ENCODE data around the gene BARHL1. TPM values are rescaled to one million over a fixed set of nuclear protein-coding genes. Genes with fewer than 3 reads are reported as not detected.

BARHL1 gene
- total and polyA plus RNA-seq, 7 donors = not detected

- WGBS, 2 donors = 84 to 91% methylated on average over 8 of the region's 8 CpGs
- Histone ChIP-seq H3K36me3 (peaks cover 0 to 42% (median 11%) of the 10 kb centered on the region in 4 donors), H3K4me1 (peaks cover 0 to 22% (median 15%) of the 10 kb centered on the region in 4 donors), H3K4me3 (no peak overlapping the region), H3K27me3 (peaks cover 37 to 66% (median 50%) of the 10 kb centered on the region in 3 donors), H3K27ac (no peak overlapping the region), H3K9me3 (no peaks in the 10 kb centered on the region)
- intact Hi-C loops (cut with DNase I) = no loop called here
- TF ChIP-seq POLR2A (IDR thresholded peaks at IDR 0.05) = no peak
- TF ChIP-seq POLR2AphosphoS5 (IDR thresholded peaks at IDR 0.05) = no peak
- no peak for TF ChIP-seq CTCF (IDR thresholded peaks at IDR 0.05)
- no peak for TF ChIP-seq EP300 (IDR thresholded peaks at IDR 0.05)
- DNase-seq = no peak
Observed at GRCh38 chr9:132592451-132592850, 10.0 kb downstream of the BARHL1 start.

GRCh38 chr9:132594412-132594811 is 12.0 kb downstream of the BARHL1 start:
- Histone ChIP-seq H3K9me3 (no peaks in the 10 kb centered on the region), H3K4me1 (peaks cover 0 to 16% (median 14%) of the 10 kb centered on the region in 4 donors), H3K36me3 (peaks cover 0 to 52% (median 11%) of the 10 kb centered on the region in 4 donors), H3K4me3 (no peak overlapping the region), H3K27me3 (peaks cover 19 to 47% (median 31%) of the 10 kb centered on the region in 3 donors), H3K27ac (no peak overlapping the region)
- WGBS, 2 donors = 96% methylated on average over 13 of the region's 13 CpGs
- intact Hi-C loops (cut with DNase I) = no loop called here
- TF ChIP-seq CTCF (IDR thresholded peaks at IDR 0.05) (no peak), POLR2AphosphoS5 (IDR thresholded peaks at IDR 0.05) (no peak)
- DNase-seq = no peak

- WGBS, 2 donors = 88 to 90% methylated on average over 6 of the region's 6 CpGs
- DNase-seq = no peak
- H3K36me3 ChIP-seq = peaks cover 0 to 61% (median 11%) of the 10 kb centered on the region in 4 donors
- no peak overlapping the region for H3K4me3 ChIP-seq
- intact Hi-C loops (cut with DNase I) = no loop called here
- H3K4me1 ChIP-seq = peaks cover 0 to 7% (median 4%) of the 10 kb centered on the region in 4 donors
- H3K9me3 ChIP-seq = no peaks in the 10 kb centered on the region
- no peak for TF ChIP-seq POLR2A (IDR thresholded peaks at IDR 0.05)
- no peak for TF ChIP-seq POLR2AphosphoS5 (IDR thresholded peaks at IDR 0.05)
- TF ChIP-seq EP300 (IDR thresholded peaks at IDR 0.05) = no peak
- TF ChIP-seq CTCF (IDR thresholded peaks at IDR 0.05) = no peak
- peaks cover 10 to 38% (median 22%) of the 10 kb centered on the region in 3 donors for H3K27me3 ChIP-seq
- H3K27ac ChIP-seq = no peak overlapping the region
Observed at GRCh38 chr9:132595319-132595718, 12.9 kb downstream of the BARHL1 start.

GRCh38 chr9:132596200-132596599 is 13.8 kb downstream of the BARHL1 start:
- Histone ChIP-seq H3K4me3 (no peak overlapping the region), H3K27ac (no peak overlapping the region), H3K27me3 (peaks cover under 1 to 29% (median 13%) of the 10 kb centered on the region in 3 donors), H3K4me1 (no peaks in the 10 kb centered on the region), H3K36me3 (peaks cover 0 to 70% (median 11%) of the 10 kb centered on the region in 4 donors), H3K9me3 (no peaks in the 10 kb centered on the region)
- 66 to 77% methylated on average over 3 of the region's 3 CpGs for whole genome bisulfite sequencing, 2 donors
- no peak for TF ChIP-seq CTCF (IDR thresholded peaks at IDR 0.05)
- TF ChIP-seq POLR2A (IDR thresholded peaks at IDR 0.05) = no peak
- no peak for TF ChIP-seq POLR2AphosphoS5 (IDR thresholded peaks at IDR 0.05)
- TF ChIP-seq EP300 (IDR thresholded peaks at IDR 0.05) = no peak
- DNase-seq = no peak
- intact Hi-C loops (cut with DNase I) = no loop called here
